ENCODE data around the gene SYNE3. TPM values are rescaled to one million over a fixed set of nuclear protein-coding genes. Genes with fewer than 3 reads are reported as not detected.

SYNE3 gene
- total and polyA plus RNA-seq, 2 experiments from 2014 or later: 0.16 to 2.4 TPM

GRCh38 chr14:95527387-95528002, 11.0 kb upstream of the SYNE3 start:
- Histone ChIP-seq H2AFZ (no peak overlapping the region), H3K4me2 (no peak overlapping the region), H4K20me1 (ENCODE audit: insufficient read depth, poor library complexity, severe bottlenecking) (no peaks in the 10 kb centered on the region), H3K9me3 (ENCODE audit: low read depth) (no peaks in the 10 kb centered on the region), H3K79me2 (peaks cover 50% of the 10 kb centered on the region), H3K27me3 (no peaks in the 10 kb centered on the region), H3K27ac (peak overlapping the region; percentile 40), H3K9me2 (replicated peaks; ENCODE audit: insufficient read depth) (no peaks in the 10 kb centered on the region), H3K36me3 (replicated peaks; ENCODE audit: insufficient read depth, low read depth) (no peaks in the 10 kb centered on the region), H3K4me3 (no peak overlapping the region), H3K4me1 (ENCODE audit: insufficient read depth) (peaks cover 33% of the 10 kb centered on the region)
- TF ChIP-seq EZH2 (IDR thresholded peaks at IDR 0.05; ENCODE audit: borderline replicate concordance) (no peak), CTCF (IDR thresholded peaks at IDR 0.05; ENCODE audit: poor library complexity) (peak; percentile 67)
- WGBS (ENCODE audit: low lambda C conversion rate, missing lambda C conversion rate): 70% methylated on average over 4 of the region's 4 CpGs
- DNase-seq (ENCODE audit: low spot score): peak; percentile 70

GRCh38 chr14:95526483-95527386, 10.3 kb upstream of the SYNE3 start:
- Histone ChIP-seq H3K4me1 (ENCODE audit: insufficient read depth) (peaks cover 25% of the 10 kb centered on the region), H2AFZ (no peak overlapping the region), H3K9me2 (replicated peaks; ENCODE audit: insufficient read depth) (no peaks in the 10 kb centered on the region), H3K27me3 (no peaks in the 10 kb centered on the region), H3K36me3 (replicated peaks; ENCODE audit: insufficient read depth, low read depth) (no peaks in the 10 kb centered on the region), H4K20me1 (ENCODE audit: insufficient read depth, poor library complexity, severe bottlenecking) (no peaks in the 10 kb centered on the region), H3K4me3 (no peak overlapping the region), H3K9me3 (ENCODE audit: low read depth) (no peaks in the 10 kb centered on the region), H3K4me2 (no peak overlapping the region), H3K27ac (peak overlapping the region; percentile 40), H3K79me2 (peaks cover 42% of the 10 kb centered on the region)
- TF ChIP-seq EZH2phosphoT487 (IDR thresholded peaks at IDR 0.05; ENCODE audit: low read depth, severe bottlenecking, unreplicated experiment) (no peak), CTCF (IDR thresholded peaks at IDR 0.05; ENCODE audit: poor library complexity) (no peak), EZH2 (IDR thresholded peaks at IDR 0.05; ENCODE audit: borderline replicate concordance) (no peak)
- peak; percentile 51 for DNase-seq (ENCODE audit: low spot score)
- WGBS (ENCODE audit: low lambda C conversion rate, missing lambda C conversion rate): 63% methylated on average over 9 of the region's 9 CpGs

GRCh38 chr14:95525999-95526398, 9.5 kb upstream of the SYNE3 start:
- no peak overlapping the region for H3K27ac ChIP-seq

More at GRCh38 chr14:95525999-95526398, 9.5 kb upstream of the SYNE3 start:
- H4K20me1 ChIP-seq (ENCODE audit: insufficient read depth, poor library complexity, severe bottlenecking): no peaks in the 10 kb centered on the region
- no peak for TF ChIP-seq EZH2 (IDR thresholded peaks at IDR 0.05; ENCODE audit: borderline replicate concordance)
- no peak for TF ChIP-seq EZH2phosphoT487 (IDR thresholded peaks at IDR 0.05; ENCODE audit: low read depth, severe bottlenecking, unreplicated experiment)
- TF ChIP-seq CTCF (IDR thresholded peaks at IDR 0.05; ENCODE audit: poor library complexity): no peak
- H3K4me3 ChIP-seq: no peak overlapping the region
- no peaks in the 10 kb centered on the region for H3K36me3 ChIP-seq (replicated peaks; ENCODE audit: insufficient read depth, low read depth)
- peaks cover 22% of the 10 kb centered on the region for H3K4me1 ChIP-seq (ENCODE audit: insufficient read depth)
- no peaks in the 10 kb centered on the region for H3K9me3 ChIP-seq (ENCODE audit: low read depth)
- H3K4me2 ChIP-seq: no peak overlapping the region
- H3K79me2 ChIP-seq: peaks cover 35% of the 10 kb centered on the region
- H3K9me2 ChIP-seq (replicated peaks; ENCODE audit: insufficient read depth): no peaks in the 10 kb centered on the region
- no peak overlapping the region for H2AFZ ChIP-seq
- WGBS (ENCODE audit: low lambda C conversion rate, missing lambda C conversion rate): 91% methylated on average over 5 of the region's 5 CpGs
- no peaks in the 10 kb centered on the region for H3K27me3 ChIP-seq
- DNase-seq (ENCODE audit: low spot score): no peak

All from hepatocyte (in vitro differentiated cells).